HL-60 (cell line): ENCODE results near the gene UGT1A7.

Experiments
- DNase-seq, 2 experiments: peaks; one replicate each; pipeline ENCODE4 v3.0.0-alpha.2; 2010 to 2020; ENCODE audit warnings: low read depth in 1 of 2, low spot score in 1 of 2
- H3K27ac ChIP-seq: fragments of 250-450 bp; sonication (Bioruptor Pico); replicated peaks from 2 replicates; pipeline ENCODE4 v1.5.1; 2020; ENCODE audit warnings: mild to moderate bottlenecking, moderate library complexity
- H3K27me3 ChIP-seq: fragments of 250-450 bp; sonication (Bioruptor Pico); 2 replicates; pipeline ENCODE4 v1.5.1; 2021; ENCODE audit warnings: mild to moderate bottlenecking, moderate library complexity; ENCODE audit not compliant: insufficient read depth, poor library complexity, severe bottlenecking
- H3K4me3 ChIP-seq: replicated peaks from 2 replicates; pipeline ENCODE4 v1.5.1; 2011; ENCODE audit warnings: mild to moderate bottlenecking, control low read depth, low read length; ENCODE audit not compliant: insufficient read depth
- GABPA ChIP-seq: IDR thresholded peaks from 2 replicates; pipeline ENCODE4 v1.6.1; 2012; ENCODE audit warnings: low read depth
- POLR2AphosphoS5 ChIP-seq: IDR thresholded peaks from 2 replicates; pipeline ENCODE4 v1.6.1; 2012; ENCODE audit warnings: low read depth
- SPI1 ChIP-seq: IDR thresholded peaks from 2 replicates; pipeline ENCODE4 v1.6.1; 2012; ENCODE audit warnings: low read depth, mild to moderate bottlenecking, borderline replicate concordance
- TF ChIP-seq, protein P1 (sequence below): IDR thresholded peaks from one replicate; pipeline ENCODE4 v1.5.1; 2011; ENCODE audit warnings: low read length, control low read depth, inconsistent platforms; ENCODE audit not compliant: insufficient read depth
- TF ChIP-seq, protein P2 (sequence below): IDR thresholded peaks from 2 replicates; pipeline ENCODE4 v1.6.1; 2012; ENCODE audit warnings: low read depth; ENCODE audit not compliant: insufficient replicate concordance

UGT1A7 gene

DNA sequence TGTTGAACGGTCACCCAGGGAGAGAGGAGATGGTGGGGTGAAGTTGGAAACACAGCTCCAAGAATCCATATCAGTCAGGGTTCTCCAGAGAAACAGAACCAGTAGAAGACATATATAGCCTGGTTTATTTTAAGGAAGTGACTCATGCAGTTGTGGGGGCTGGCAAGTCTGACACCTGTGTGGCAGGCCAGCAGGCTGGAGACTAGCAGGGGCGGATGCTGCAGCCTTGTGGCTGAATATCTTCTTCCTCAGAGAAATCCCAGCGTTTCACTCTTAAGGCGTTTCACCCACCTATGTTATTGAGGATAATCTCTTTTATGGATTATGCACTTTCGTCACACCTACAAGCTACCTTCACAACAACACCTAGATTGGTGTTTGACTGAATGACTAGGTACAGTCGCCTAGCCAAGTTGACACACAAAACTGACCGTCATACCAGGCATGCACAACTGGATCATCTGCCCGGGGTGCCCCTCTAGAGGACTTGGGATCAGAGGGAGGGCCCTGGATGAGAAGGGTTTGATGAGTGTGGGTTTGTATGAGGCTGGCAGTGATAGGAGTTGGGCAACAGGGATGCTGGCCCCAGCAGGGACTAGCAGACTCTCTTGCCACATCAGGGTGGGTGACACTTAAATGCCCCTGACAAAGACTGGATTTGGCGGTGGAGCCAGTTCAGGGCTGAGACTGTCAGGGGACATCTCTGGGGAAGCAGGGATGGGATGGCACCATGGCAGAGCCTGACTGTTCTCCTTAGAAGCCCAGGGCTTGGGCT lies 119.8 kb downstream of the UGT1A7 start:
- TF ChIP-seq POLR2AphosphoS5 (no peak), SPI1 (peak; percentile 25; the same call in 1 of the 2 replicates)
- no peak overlapping the region for H3K4me3 ChIP-seq
- no peak for DNase-seq
- no peak overlapping the region for H3K27ac ChIP-seq
- no peaks in the 10 kb centered on the region for H3K27me3 ChIP-seq

DNA sequence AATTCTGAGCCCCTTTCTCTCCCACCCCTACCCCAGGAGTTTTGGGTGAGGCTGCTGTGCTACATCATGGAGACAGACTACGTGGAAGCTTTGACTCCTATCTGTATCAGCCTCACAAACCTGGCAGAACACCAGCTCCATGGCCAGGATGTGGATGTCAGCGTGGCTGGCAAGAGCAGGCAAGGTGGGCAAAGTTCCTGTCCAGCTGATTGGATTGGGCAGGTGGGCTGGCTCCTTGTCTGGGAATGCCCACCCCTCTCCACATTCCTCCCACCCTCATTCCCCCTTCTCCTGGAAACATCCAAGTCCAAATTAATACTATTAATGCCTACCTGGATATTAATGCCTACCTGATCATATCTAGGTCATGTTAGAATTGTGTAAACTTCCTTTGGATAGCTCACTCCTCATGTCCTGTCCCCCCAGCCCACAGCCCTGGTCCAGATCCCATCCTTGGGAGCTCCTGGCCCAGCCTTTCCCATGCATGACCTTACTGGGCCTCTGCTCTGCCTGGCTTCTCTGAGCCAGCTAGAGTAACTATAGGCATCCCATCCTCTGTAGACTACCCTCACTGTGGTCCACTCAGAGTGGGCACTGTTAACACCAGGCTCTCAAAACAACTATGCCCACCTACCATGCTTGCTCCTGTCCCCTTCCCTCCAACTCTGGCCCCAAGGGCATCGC lies 120.6 kb downstream of the UGT1A7 start:
- Histone ChIP-seq H3K27me3 (no peaks in the 10 kb centered on the region), H3K4me3 (no peak overlapping the region), H3K27ac (no peak overlapping the region)
- TF ChIP-seq GABPA = no peak
- no peak for DNase-seq

DNA sequence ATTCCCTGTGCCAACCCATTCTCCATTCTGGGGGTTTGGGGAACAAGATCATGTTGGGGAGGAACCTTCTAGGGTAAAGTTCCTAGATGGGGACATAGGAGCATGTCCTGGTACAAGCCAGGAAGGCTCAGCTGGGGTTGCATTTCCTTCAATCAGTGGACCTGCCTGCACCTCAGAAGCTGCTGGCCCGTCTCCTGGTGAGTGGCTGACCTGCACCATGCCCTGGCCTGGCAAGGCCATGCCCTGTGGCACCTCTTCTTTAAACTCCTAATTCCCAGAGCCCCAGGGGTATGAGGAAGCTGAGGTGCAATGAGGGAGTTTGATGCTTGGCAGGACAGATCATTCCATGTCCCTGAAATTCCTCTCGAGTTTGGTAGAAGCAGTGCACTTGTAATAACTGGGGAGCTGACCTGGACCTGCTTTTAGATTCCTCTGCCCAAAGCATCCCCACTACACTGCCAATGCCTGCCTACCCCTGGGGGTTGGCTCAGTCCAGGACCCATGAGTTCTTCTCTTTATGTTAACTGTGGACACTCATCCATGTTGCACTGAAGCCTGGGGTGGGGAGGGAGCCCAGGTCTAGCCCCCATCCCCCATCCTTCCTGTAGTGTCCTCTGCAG lies 121.7 kb downstream of the UGT1A7 start:
- Histone ChIP-seq H3K27ac (no peak overlapping the region), H3K4me3 (no peak overlapping the region), H3K27me3 (no peaks in the 10 kb centered on the region)
- DNase-seq = no peak
- TF ChIP-seq, protein P1, sequence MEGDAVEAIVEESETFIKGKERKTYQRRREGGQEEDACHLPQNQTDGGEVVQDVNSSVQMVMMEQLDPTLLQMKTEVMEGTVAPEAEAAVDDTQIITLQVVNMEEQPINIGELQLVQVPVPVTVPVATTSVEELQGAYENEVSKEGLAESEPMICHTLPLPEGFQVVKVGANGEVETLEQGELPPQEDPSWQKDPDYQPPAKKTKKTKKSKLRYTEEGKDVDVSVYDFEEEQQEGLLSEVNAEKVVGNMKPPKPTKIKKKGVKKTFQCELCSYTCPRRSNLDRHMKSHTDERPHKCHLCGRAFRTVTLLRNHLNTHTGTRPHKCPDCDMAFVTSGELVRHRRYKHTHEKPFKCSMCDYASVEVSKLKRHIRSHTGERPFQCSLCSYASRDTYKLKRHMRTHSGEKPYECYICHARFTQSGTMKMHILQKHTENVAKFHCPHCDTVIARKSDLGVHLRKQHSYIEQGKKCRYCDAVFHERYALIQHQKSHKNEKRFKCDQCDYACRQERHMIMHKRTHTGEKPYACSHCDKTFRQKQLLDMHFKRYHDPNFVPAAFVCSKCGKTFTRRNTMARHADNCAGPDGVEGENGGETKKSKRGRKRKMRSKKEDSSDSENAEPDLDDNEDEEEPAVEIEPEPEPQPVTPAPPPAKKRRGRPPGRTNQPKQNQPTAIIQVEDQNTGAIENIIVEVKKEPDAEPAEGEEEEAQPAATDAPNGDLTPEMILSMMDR = no peak
- no peak for TF ChIP-seq GABPA
- TF ChIP-seq, protein P2, sequence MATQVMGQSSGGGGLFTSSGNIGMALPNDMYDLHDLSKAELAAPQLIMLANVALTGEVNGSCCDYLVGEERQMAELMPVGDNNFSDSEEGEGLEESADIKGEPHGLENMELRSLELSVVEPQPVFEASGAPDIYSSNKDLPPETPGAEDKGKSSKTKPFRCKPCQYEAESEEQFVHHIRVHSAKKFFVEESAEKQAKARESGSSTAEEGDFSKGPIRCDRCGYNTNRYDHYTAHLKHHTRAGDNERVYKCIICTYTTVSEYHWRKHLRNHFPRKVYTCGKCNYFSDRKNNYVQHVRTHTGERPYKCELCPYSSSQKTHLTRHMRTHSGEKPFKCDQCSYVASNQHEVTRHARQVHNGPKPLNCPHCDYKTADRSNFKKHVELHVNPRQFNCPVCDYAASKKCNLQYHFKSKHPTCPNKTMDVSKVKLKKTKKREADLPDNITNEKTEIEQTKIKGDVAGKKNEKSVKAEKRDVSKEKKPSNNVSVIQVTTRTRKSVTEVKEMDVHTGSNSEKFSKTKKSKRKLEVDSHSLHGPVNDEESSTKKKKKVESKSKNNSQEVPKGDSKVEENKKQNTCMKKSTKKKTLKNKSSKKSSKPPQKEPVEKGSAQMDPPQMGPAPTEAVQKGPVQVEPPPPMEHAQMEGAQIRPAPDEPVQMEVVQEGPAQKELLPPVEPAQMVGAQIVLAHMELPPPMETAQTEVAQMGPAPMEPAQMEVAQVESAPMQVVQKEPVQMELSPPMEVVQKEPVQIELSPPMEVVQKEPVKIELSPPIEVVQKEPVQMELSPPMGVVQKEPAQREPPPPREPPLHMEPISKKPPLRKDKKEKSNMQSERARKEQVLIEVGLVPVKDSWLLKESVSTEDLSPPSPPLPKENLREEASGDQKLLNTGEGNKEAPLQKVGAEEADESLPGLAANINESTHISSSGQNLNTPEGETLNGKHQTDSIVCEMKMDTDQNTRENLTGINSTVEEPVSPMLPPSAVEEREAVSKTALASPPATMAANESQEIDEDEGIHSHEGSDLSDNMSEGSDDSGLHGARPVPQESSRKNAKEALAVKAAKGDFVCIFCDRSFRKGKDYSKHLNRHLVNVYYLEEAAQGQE = no peak
- no peak for TF ChIP-seq SPI1
- no peak for TF ChIP-seq POLR2AphosphoS5

DNA sequence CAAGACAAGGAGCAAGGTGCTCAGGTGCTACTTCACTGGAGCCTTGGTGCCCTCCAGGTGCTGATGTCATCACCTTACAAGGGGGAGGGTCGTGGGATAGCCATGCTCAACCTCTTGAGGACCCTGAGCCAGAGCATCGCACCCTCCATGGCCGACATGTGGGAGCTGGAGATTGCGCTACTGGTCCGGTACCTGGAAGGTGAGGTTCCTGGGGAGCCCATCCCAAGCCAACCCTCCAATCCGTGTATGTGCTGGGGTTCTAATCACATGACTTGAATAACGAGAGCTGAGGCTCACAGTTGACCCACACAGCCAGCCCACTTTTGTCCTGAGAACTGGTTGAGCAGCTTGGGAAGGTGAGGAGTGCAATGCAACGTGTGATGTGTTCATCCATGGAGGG lies 122.3 kb downstream of the UGT1A7 start:
- no peak overlapping the region for H3K27ac ChIP-seq
- H3K4me3 ChIP-seq = no peak overlapping the region
- H3K27me3 ChIP-seq = no peaks in the 10 kb centered on the region
- DNase-seq = no peak
- TF ChIP-seq GABPA (no peak), POLR2AphosphoS5 (no peak), SPI1 (no peak)
- TF ChIP-seq, protein P1 = no peak
- TF ChIP-seq, protein P2 = no peak
